A549 treated with RU486 at 1 μM for 4 hours (cell line): ENCODE data around the gene NELFCD. TPM values are rescaled to one million over a fixed set of nuclear protein-coding genes. Genes with fewer than 3 reads are reported as not detected.

ENCODE experiments used
- total RNA-seq: library from RNA; stranded (reverse); fragments of 200-300 nt; extraction: Qiagen RNA extraction; gene quantifications from 5 replicates; pipeline ENCODE4 v1.2.3, GENCODE V29; 2022; ENCODE audit warnings: low read depth

Gene NELFCD
- total RNA-seq = 44.0 to 49.7 TPM (median 47.4 TPM) in 5 replicates

GRCh38 chr20:58980711-58981627 is at the start of gene NELFCD:
TSS of gene NELFCD (plus strand) at chr20:58981256. CDS start at chr20:58981310, 54 bp downstream.

GRCh38 chr20:59006864-59007664 is 26.0 kb downstream of the NELFCD start, which contains the start of gene CTSZ:
TSS of gene CTSZ (minus strand) at chr20:59007254. CDS start at chr20:59007128, 126 bp downstream.

GRCh38 chr20:59019217-59019616 is 38.2 kb downstream of the NELFCD start, which contains the start of gene TUBB1:
TSS of gene TUBB1 (plus strand) at chr20:59019429. CDS start at chr20:59019523, 94 bp downstream.

GRCh38 chr20:59032023-59032712 is 51.1 kb downstream of the NELFCD start, which contains the start of gene ATP5F1E:
TSS of gene ATP5F1E (minus strand) at chr20:59032335. CDS start at chr20:59032251, 84 bp downstream.

GRCh38 chr20:59042151-59042795 is 61.2 kb downstream of the NELFCD start, which contains the start of gene PRELID3B:
TSS of gene PRELID3B (minus strand) at chr20:59042786. CDS start at chr20:59042730, 56 bp downstream.

Other genes with a start within 250 kb of the NELFCD start
- gene GNAS-AS1, start 130.4 kb upstream of the NELFCD start, total RNA-seq = not detected in 5 replicates
- gene GNAS, start 128.5 kb upstream of the NELFCD start, total RNA-seq = 663 to 767 TPM (median 716 TPM) in 5 replicates
- 148 to 192 TPM (median 181 TPM) in 5 replicates for gene CTSZ, start 26.0 kb downstream of the NELFCD start, total RNA-seq
- not detected in 5 replicates for gene TUBB1, start 38.2 kb downstream of the NELFCD start, total RNA-seq
- 88.3 to 146 TPM (median 103 TPM) in 5 replicates for gene ATP5F1E, start 51.1 kb downstream of the NELFCD start, total RNA-seq
- 50.6 to 81.4 TPM (median 59.9 TPM) in 5 replicates for gene PRELID3B, start 61.5 kb downstream of the NELFCD start, total RNA-seq
- gene ZNF831, start 182.6 kb downstream of the NELFCD start, total RNA-seq = not detected in 5 replicates